Testis (tissue), 3 donors: ENCODE measurements around the gene MT1B. TPM values are rescaled to one million over a fixed set of nuclear protein-coding genes. Genes with fewer than 3 reads are reported as not detected.

Experiments
- DNase-seq: peaks from one replicate; pipeline ENCODE4 v3.0.0-alpha.2; 2019
- H3K27ac ChIP-seq, 2 donors: fragments of 200-600 bp; sonication (generic); one replicate each; pipeline ENCODE4 v1.5.1; 2019
- H3K27me3 ChIP-seq: fragments of 200-600 bp; sonication (generic); one replicate; pipeline ENCODE4 v1.5.1; 2019
- H3K36me3 ChIP-seq: fragments of 200-600 bp; sonication (generic); one replicate; pipeline ENCODE4 v1.5.1; 2017; ENCODE audit warnings: low read depth; ENCODE audit errors: missing control alignments
- H3K4me1 ChIP-seq: fragments of 200-600 bp; sonication (generic); one replicate; pipeline ENCODE4 v1.5.1; 2019
- H3K4me3 ChIP-seq, 2 donors: fragments of 200-600 bp; sonication (generic); one replicate each; pipeline ENCODE4 v1.5.1; 2017 to 2019
- H3K9me3 ChIP-seq: fragments of 200-600 bp; sonication (generic); one replicate; pipeline ENCODE4 v1.5.1; 2017
- POLR2A ChIP-seq: fragments of 450-650 bp; IDR thresholded peaks from one replicate; pipeline ENCODE4 v1.6.1; 2017; ENCODE audit warnings: antibody characterized with exemption, mild to moderate bottlenecking, moderate library complexity
- WGBS, 2 donors: methylation state at CpG; one replicate each; pipeline ENCODE4 v1.1.5; 2018; 5-methylcytosine and 5-hydroxymethylcytosine counted together
- intact Hi-C: fragments of 100-400 bp; cut with DNase I; formaldehyde crosslinking; loops from one replicate; pipeline ENCODE4 v1.15.1; 2023; ENCODE audit warnings: low total_unique reads
- polyA plus RNA-seq: library from polyadenylated mRNA; stranded (reverse); fragments of 350-450 nt; fragmentation: Illumina TruSeq; extraction: RNeasy Lipid Tissue Mini Kit (QIAGEN cat#74804); gene quantifications from one replicate; pipeline ENCODE4 v1.2.3, GENCODE V29; 2014; ENCODE audit warnings: low read depth, low replicate concordance; ENCODE audit not compliant: insufficient read depth
- total RNA-seq, 2 donors: library from RNA; depleted of rRNA; stranded (reverse); fragments of >200 nt; gene quantifications; one replicate each; pipeline ENCODE4 v1.2.3, GENCODE V29; 2016
- TF ChIP-seq, protein P1 (sequence below), 3 experiments: fragments of 450-650 bp in 2 of 3; fragments of 200-600 bp in 1 of 3; sonication (generic) in 1 of 3; IDR thresholded peaks; one replicate each; pipeline ENCODE4 v1.5.1; 2016 to 2019; ENCODE audit warnings: antibody characterized with exemption in 3 of 3, mild to moderate bottlenecking in 2 of 3, moderate library complexity in 1 of 3

Gene MT1B
- total and polyA plus RNA-seq, 3 donors from 2014 or later = not detected

DNA sequence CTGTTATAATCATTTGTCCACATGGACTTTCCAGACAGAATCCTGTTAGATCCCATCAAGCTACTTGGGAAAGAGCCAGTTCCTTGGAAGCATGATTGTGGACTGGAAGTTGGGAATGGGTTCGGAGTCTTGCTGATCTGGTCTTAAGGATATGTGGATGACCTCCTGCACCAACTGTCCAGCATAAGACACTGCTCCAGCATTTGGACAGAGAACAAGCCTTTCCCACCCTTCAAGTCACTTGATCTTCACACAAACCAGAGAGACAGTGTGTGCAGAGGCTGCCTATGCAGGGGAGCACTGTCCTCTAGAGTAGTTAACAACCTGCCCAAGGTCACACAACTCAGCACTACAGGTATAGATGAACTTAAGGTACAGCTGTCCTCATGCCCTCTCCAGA, 5.8 kb upstream of the MT1B start:
- Histone ChIP-seq H3K27me3 (no peaks in the 10 kb centered on the region), H3K36me3 (no peaks in the 10 kb centered on the region), H3K27ac (no peak overlapping the region), H3K9me3 (no peaks in the 10 kb centered on the region), H3K4me1 (peaks cover 9% of the 10 kb centered on the region), H3K4me3 (no peak overlapping the region)
- no peak for DNase-seq
- intact Hi-C loops = no loop called here
- no peak for TF ChIP-seq POLR2A
- TF ChIP-seq, protein P1, sequence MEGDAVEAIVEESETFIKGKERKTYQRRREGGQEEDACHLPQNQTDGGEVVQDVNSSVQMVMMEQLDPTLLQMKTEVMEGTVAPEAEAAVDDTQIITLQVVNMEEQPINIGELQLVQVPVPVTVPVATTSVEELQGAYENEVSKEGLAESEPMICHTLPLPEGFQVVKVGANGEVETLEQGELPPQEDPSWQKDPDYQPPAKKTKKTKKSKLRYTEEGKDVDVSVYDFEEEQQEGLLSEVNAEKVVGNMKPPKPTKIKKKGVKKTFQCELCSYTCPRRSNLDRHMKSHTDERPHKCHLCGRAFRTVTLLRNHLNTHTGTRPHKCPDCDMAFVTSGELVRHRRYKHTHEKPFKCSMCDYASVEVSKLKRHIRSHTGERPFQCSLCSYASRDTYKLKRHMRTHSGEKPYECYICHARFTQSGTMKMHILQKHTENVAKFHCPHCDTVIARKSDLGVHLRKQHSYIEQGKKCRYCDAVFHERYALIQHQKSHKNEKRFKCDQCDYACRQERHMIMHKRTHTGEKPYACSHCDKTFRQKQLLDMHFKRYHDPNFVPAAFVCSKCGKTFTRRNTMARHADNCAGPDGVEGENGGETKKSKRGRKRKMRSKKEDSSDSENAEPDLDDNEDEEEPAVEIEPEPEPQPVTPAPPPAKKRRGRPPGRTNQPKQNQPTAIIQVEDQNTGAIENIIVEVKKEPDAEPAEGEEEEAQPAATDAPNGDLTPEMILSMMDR (IDR thresholded peaks at IDR 0.05) = no peak
- WGBS, 2 donors = 0% methylated on average over 1 of the region's 1 CpG

DNA sequence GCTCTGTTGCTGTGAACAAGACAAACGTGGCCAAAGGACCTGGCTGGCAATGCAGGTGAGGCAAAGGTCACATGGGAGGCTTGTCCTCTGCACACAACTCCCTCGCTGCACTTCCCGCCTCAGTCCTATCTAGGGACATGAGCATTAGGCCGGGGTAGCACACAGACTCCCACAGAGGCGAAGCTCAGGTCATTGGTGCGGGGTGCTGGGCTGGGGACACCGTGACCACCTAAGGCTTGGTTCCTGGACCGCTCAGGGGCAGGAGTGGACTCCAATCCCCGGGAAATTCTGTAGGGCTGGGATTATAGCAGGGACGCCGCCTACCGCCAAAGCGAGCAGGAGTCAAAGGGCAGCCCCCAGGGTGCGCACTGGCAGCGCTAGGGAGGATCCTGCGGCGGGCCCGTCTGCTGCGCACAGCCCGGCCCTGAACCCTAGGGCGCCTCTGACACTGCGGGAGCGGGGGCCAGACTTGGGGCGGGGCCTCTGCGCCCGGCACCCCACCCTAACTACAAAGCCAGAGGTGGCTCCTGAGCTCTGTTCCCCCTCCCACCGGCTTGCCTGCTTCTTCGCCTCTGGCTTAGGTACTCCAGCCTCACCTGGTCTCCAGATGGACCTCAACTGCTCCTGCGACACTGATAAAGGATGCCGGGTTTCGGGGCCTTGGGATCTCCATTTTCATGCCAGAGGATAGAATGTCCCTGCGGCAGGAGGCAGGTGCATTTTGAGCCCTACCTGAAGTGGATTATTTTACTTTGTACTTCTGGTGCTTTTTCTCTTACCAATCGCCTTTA, 3.9 kb upstream of the MT1B start:
- intact Hi-C loops = no loop called here
- Histone ChIP-seq H3K4me1 (peaks cover 8% of the 10 kb centered on the region), H3K27me3 (no peaks in the 10 kb centered on the region)

DNA sequence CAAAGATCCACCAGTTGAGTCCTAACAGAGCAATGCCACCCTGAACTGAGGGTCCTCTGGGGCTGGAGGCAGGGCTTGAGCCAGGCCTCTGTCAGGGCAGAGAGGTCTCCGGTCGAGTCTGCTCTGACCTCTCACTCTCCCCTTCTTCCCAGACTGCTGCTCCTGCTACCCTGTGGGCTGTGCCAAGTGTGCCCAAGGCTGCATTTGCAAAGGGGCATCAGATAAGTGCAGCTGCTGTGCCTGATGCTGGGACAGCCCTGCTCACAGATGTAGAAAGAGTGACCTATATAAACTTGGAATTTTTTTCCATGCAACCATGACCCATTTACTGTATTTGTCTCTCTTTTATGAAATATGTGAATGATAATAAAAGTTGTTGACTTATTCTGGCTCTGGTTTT, 2.4 kb upstream of the MT1B start:
- intact Hi-C loops = no loop called here
- H3K9me3 ChIP-seq = no peaks in the 10 kb centered on the region
- whole genome bisulfite sequencing, 2 donors = 91 to 100% methylated on average over 2 of the region's 2 CpGs
- H3K27ac ChIP-seq = no peak overlapping the region
- no peak for TF ChIP-seq POLR2A
- TF ChIP-seq, protein P1 (IDR thresholded peaks at IDR 0.05) = no peak
- no peak for DNase-seq
- no peaks in the 10 kb centered on the region for H3K4me1 ChIP-seq
- no peak overlapping the region for H3K4me3 ChIP-seq
- H3K36me3 ChIP-seq = no peaks in the 10 kb centered on the region
- H3K27me3 ChIP-seq = no peaks in the 10 kb centered on the region

More for the DNA sequence above, 3.9 kb upstream of the MT1B start:
- Histone ChIP-seq H3K27ac (no peak overlapping the region), H3K36me3 (no peaks in the 10 kb centered on the region), H3K4me3 (no peak overlapping the region), H3K9me3 (no peaks in the 10 kb centered on the region)
- TF ChIP-seq, protein P1 (IDR thresholded peaks at IDR 0.05) = no peak
- TF ChIP-seq POLR2A = no peak
- WGBS, 2 donors = 33 to 53% methylated on average over 7 to 33 of the region's 33 CpGs
- no peak for DNase-seq

DNA sequence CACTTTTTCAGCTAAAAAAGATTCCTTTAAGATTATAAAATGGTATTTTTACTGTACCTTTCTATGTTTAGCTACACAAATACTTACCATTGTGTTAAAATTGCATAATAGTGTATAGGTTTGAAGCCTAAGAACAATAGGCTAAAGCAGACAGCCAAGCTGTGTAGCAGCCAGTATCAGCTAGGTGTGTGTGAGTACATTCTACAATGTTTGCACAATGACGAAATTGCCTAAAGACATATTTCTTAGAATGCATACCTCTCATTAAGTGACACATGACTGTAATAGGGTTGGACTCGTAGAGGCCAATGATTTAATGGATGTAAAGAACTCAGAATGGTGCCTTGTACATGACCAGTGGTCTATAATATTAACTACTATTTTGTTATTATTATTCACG, 1.9 kb upstream of the MT1B start:
- Histone ChIP-seq H3K27ac (no peak overlapping the region), H3K4me1 (no peaks in the 10 kb centered on the region), H3K9me3 (no peaks in the 10 kb centered on the region), H3K4me3 (no peak overlapping the region), H3K36me3 (no peaks in the 10 kb centered on the region), H3K27me3 (no peaks in the 10 kb centered on the region)
- 92 to 93% methylated on average over 3 of the region's 3 CpGs for WGBS, 2 donors
- no peak for TF ChIP-seq POLR2A
- TF ChIP-seq, protein P1 (IDR thresholded peaks at IDR 0.05) = no peak
- DNase-seq = no peak
- intact Hi-C loops = no loop called here

DNA sequence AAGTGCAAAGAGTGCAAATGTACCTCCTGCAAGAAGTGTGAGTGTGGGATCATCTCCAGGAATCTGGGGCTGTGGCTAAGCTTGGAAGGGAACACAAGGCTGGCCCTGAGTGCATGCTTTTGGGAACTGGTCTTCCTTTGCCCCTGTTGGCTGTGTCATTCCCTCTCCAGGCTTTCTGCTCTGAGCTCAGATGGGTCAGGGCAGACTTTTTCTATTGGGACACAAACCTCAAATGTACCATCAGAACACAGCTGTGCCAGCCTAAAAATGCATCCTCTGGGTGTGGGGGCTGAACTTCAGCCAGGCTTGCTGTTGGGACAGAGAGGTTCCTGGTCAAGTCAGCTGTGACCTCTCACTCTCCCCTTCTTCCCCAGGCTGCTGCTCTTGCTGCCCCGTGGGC, 914 bp downstream of the MT1B start:
- Histone ChIP-seq H3K36me3 (no peaks in the 10 kb centered on the region), H3K9me3 (no peaks in the 10 kb centered on the region), H3K4me3 (no peak overlapping the region), H3K27me3 (no peaks in the 10 kb centered on the region), H3K4me1 (no peaks in the 10 kb centered on the region), H3K27ac (no peak overlapping the region)
- no peak for DNase-seq
- no peak for TF ChIP-seq POLR2A
- TF ChIP-seq, protein P1 (IDR thresholded peaks at IDR 0.05) = no peak
- WGBS, 2 donors = 86 to 88% methylated on average over 1 of the region's 1 CpG
- intact Hi-C loops = no loop called here
